Measurements from ENCODE around the gene MPIG6B. TPM values are rescaled to one million over a fixed set of nuclear protein-coding genes. Genes with fewer than 3 reads are reported as not detected.
A peak's percentile ranks its signal among the peaks of the same experiment; 100 is the strongest.
"Not testable (repeated sequence)": the region's sequence is repeated elsewhere in the genome, so short reads cannot be mapped to it uniquely, and the experiment has no call there.

Gene MPIG6B
- total RNA-seq, 1 donor from 2014 or later = 0.33 TPM

DNA sequence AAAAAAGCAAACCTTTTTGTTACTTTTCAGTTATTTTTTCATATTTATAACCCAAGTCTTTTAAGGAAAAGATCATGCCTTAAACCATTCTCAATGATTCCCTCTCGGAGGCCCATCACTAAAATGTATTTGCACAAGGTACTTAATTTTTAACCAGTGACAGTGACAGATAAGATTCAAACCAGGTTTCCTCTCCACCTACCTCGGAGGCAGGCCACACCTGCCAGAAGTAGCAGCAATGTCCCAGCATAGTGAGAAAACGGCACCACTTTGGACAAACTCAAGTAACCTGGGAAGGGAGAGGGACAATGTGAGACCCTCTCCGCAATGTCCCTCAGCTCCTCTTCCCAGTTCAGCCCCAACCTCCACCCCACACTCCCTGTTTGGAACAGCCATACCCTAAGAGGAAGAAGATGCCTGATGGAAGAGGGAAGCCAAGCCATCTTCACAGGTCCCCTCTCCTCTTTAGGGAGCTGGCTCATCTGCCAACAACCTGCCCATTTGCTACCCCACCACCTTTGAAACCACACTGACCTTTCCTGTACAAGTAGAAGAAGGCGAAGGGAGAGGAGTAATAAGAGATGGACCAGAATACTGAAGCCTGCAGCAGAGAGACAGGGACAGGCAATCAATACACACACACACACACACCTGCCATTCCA, 22.3 kb upstream of the MPIG6B start:
- ATAC-seq = no peak
- no peak for DNase-seq (ENCODE audit: low spot score)

DNA sequence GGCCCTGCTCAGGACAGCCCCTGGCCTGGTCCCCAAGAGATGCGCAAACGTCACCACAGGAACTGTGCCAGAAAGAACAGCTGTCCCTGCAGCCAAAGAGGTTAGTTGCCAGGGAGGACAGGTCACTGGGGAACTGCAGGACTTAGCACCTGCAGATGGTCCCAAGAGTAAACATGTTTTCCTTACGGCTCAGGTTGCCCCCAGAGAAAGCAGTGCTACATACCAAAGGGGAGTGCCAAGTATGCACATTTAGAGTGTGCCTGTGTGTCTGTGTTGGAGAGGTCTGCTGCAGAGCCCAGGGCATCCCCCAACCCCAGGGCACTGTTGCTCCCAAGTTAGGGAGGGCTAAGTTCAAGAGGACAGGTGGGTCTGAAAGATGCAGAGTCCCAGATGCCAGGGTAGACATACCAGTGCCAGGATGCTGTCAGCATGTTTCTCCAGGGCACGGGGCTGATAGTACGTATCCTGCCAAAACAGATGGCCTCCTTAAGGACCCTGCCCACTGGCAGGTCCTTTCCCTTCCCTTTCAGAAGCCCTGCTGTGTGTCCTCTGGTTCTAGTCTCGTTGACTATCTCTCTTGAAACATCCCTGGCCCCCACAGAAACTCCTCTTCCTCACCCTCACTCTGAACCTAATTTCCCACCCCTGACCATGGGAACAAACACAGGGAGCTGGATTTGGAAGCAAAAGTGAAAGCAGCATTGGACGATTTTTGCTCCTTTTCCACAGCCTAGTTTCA, 21.3 kb upstream of the MPIG6B start:
- DNase-seq (ENCODE audit: low spot score) = peak; percentile 66

GRCh38 chr6:31702405-31702818, 20.8 kb upstream of the MPIG6B start:
- peak; percentile 7 for ATAC-seq
- DNase-seq (ENCODE audit: low spot score) = no peak

More for the DNA sequence above, 21.3 kb upstream of the MPIG6B start:
- peak; percentile 37 for ATAC-seq

DNA sequence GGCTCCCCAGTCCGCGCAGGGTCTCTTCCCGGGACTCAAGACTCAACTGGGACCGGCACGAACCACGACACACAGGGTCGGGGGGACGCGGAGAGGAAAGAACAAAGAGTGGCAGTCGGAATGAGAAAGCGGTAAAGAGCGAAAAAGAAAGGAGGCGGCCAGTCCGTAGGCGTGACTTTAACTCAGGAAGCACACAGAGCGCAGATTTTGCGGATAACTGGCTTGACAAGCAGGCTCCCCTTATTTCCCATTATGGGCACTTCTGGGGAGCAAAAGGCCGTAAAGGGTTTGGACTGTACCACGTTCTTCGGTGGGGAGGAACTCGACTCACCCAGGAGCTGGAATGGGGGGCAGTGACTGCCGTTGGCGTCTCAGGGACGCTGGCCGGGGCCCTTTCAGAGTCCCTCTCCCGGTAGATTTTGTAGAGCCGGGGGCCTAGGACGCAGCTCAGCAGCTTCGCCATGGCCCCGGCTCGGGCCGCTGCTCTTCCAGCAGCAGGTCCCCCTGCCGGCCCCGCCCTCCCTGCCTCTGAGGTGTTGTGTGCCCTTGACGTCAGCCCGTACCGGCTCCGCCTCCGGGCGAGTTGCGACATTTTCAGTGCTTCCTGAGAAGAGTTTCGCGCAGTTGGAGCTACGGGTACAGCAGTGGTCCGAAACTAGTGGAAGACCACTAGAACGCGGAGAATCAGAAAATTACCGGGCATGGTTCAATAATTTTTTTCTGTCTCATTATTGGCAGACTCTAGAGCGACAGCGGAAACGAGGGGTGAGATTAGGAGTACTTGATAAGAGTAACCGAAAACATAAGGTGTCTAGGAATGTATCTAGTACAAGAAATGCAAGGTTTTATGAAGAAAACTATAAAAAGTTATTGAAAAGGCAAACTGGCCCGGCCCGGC, 20.1 kb upstream of the MPIG6B start, which contains the start of gene ABHD16A:
TSS of gene ABHD16A (minus strand) at position 506 of the 898 bp plus-strand sequence. CDS start at position 463, 43 bp downstream.
- peak; percentile 95 for ATAC-seq

DNA sequence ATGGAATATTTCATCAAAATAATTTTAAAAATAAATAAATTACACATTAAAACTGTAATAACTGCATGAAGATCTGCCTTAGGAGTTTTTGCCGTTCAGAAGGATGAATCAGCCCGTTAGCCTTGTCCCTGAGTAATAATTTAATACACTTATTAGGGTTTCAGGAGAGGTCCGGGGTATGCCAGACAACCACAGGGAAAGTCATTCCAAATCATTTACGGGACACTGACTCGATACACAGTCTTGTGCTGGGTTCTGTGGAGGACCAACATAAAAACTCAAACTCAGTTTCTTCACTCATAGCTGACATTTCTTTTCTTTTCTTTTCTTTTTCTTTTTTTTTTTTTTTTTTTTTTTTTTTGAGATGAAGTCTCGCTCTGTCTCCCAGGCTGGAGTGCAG, 17.2 kb upstream of the MPIG6B start:
- DNase-seq (ENCODE audit: low spot score) (no peak), ATAC-seq (no peak)

More for the DNA sequence above, 20.1 kb upstream of the MPIG6B start, which contains the start of gene ABHD16A:
- peak; percentile 99 for DNase-seq (ENCODE audit: low spot score)

DNA sequence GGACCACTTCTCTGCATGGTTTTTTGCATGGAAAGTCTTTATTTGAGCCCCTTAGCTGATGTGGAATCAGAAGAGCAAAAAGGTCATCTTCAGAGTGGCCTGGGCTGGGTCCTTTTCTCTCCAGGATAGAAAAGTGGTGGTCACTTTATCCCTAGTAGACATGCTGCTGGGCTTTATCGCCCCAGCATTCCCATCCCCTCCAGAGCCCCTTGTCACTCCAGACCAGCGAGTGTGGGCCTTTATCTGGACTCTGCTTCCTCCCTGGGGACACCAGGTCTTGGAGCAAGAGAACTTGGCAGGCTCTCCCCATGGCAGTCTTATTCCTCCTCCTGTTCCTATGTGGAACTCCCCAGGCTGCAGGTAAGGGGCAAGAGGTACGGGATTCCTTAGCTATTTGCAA, 16.6 kb upstream of the MPIG6B start, which contains the start of gene LY6G6F:
TSS of gene LY6G6F (plus strand) at position 268 of the 400 bp plus-strand sequence. CDS start at position 309, 41 bp downstream.
- ATAC-seq = no peak
- DNase-seq (ENCODE audit: low spot score) = no peak

- no peak for ATAC-seq
- DNase-seq (ENCODE audit: low spot score) = no peak
Measured at GRCh38 chr6:31707701-31708100, 15.5 kb upstream of the MPIG6B start.

GRCh38 chr6:31708224-31708623, 14.9 kb upstream of the MPIG6B start:
- ATAC-seq (no peak), DNase-seq (ENCODE audit: low spot score) (no peak)

- DNase-seq (ENCODE audit: low spot score); ATAC-seq: not testable (repeated sequence)
Measured at GRCh38 chr6:31709157-31709556, 14.0 kb upstream of the MPIG6B start.

- no peak for DNase-seq (ENCODE audit: low spot score)
- no peak for ATAC-seq
Measured at GRCh38 chr6:31710523-31711219, 12.5 kb upstream of the MPIG6B start.

DNA sequence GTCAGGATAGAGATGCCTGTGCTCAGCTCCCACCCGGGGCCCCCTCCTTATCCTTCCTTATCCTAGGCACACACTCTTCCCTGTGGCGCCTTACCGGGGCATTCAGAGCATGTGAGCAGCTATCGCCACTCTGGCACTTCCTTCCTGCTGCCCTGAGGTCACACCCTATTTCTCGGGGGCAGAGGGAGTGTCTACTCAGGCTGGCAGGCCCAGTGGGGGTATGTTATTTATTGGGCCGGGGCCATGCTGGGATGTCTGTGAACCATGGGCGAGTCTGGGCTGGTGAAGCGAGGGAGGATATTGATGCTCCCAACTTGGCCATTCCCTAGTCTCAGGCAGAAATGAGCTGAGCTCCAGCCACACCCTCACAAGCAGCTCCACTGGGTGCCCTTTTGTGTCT, 11.9 kb upstream of the MPIG6B start:
- DNase-seq (ENCODE audit: low spot score) (no peak), ATAC-seq (no peak)

- DNase-seq (ENCODE audit: low spot score) (no peak), ATAC-seq (peak; percentile 80)
Measured at GRCh38 chr6:31712296-31712695, 10.9 kb upstream of the MPIG6B start.

DNA sequence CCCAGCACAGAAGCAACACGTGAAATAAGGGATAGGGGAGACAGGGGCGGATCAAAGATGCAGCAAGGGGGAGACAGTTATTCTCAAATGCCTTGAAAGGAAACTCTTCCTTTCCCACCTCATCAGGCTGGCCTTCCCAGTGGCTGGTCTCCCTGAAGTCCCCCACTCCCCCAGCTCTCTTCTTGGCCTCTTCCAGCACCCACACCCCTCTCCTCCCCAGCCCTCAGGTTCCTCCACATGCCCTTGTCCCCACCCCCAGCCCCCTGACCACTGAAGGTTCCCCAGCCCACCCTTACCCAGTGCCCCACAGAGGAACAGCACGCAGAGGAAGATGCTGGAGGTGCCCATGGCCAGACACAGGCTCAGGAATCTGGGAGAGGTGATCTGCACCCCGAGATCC, 9.7 kb upstream of the MPIG6B start:
- ATAC-seq (no peak), DNase-seq (ENCODE audit: low spot score) (no peak)

- DNase-seq (ENCODE audit: low spot score) (no peak), ATAC-seq (no peak)
Measured at GRCh38 chr6:31713991-31714684, 9.0 kb upstream of the MPIG6B start.

- no peak for DNase-seq (ENCODE audit: low spot score)
Measured at GRCh38 chr6:31715022-31715958, 7.9 kb upstream of the MPIG6B start, which contains the start of gene LY6G6D. Gene LY6G6D (plus strand): TSS chr6:31715348. CDS start chr6:31715356, 8 bp downstream.

GRCh38 chr6:31717499-31718222, 5.5 kb upstream of the MPIG6B start:
- DNase-seq (ENCODE audit: low spot score) (no peak), ATAC-seq (peak; percentile 67)

More at GRCh38 chr6:31715022-31715958, 7.9 kb upstream of the MPIG6B start, which contains the start of gene LY6G6D:
- ATAC-seq = no peak

DNA sequence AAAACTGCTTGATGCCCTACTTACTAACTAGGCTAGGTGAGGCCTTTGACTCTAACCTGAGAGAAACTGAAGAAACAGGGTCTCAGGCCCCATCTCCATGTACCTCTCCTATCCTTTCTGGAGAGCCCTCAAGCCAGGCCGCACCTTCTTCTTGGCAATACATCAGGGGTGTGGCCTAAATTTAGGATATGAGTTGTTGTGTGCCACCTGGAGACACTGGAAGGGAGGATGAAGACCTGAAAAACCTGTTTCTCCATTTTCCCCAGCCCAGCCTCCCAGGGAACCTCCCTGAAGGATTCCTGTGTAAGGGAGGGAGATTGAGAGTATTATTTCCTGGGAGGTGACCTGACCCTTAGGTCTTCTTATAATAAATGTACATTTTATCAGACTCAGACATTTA, 4.9 kb upstream of the MPIG6B start:
- no peak for ATAC-seq
- no peak for DNase-seq (ENCODE audit: low spot score)

DNA sequence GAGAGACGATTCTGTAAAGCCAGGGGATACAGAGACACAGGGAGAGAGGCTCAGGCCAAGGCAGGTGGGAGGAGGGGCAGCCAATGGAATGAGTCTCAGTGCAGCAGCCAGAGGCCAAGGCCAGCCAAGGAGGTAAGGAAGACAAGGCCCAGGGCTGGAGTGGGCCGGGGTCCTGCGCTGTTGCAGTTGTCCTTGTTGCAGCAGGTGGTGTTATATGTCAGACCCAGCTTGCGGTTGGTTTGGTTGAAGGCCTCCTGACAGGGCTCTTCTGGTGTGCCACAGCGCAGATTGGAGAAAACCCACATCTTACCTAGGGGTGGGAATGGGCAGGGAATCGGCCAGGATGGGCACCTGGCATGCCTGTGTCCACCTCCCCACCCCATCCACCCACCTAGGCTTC, 4.2 kb upstream of the MPIG6B start:
- no peak for ATAC-seq
- no peak for DNase-seq (ENCODE audit: low spot score)
